Measurements from ENCODE around the gene HYAL2.

Gene HYAL2

DNA sequence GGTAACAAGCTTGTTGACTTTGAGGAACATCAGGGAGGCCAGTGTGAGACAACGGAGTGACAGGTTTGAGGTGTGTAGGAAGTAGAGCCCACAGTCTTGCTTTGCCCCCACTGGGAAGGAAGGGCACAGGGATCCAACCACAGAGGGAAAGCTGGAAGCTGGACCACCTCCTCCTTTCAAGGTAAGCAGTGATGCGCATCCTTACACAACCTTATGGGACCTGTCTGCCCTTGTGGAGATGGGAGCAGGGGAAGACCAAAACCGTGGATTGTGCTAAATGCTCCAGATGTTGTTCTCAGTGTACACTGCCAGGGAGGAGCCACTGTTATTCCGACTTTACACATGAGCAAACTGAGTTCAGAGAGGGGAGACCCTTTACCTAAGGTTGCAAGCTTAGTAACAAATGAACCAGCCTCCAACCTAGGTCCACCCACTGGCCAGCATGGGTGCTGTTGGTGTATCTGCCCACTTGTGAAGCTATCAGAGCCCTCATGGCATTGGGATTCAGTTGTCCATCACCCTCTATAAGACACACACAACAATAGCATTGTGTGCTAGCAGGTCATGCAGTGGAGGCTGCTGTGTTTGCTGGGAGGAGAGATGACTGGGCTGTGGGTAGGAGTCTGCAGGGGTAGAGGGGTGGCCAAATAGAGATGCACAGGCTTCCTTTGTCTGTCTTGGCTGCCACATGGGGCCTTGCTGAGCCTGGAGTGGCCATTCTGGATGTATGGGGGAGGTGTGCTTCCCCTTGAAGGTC is 44.2 kb downstream of the HYAL2 start:
- Histone ChIP-seq H3K27me3 (ENCODE audit: insufficient read depth, low read depth) (peaks cover 9% of the 10 kb centered on the region; the same call in 1 of the 2 replicates), H3K4me3 (IDR thresholded peaks at IDR 0.05; ENCODE audit: insufficient read depth, low read depth, low read length) (no peak overlapping the region), H3K4me1 (ENCODE audit: low read depth, poor library complexity, severe bottlenecking) (no peaks in the 10 kb centered on the region), H3K9ac (no peak overlapping the region), H3K27ac (no peak overlapping the region), H3K4me2 (no peak overlapping the region), H2AFZ (ENCODE audit: low read depth) (no peak overlapping the region), H4K20me1 (ENCODE audit: insufficient read depth) (no peaks in the 10 kb centered on the region), H3K79me2 (ENCODE audit: insufficient read depth, low read depth) (no peaks in the 10 kb centered on the region), H3K36me3 (ENCODE audit: insufficient read depth) (no peaks in the 10 kb centered on the region)
- no peak for TF ChIP-seq CTCF (conservative IDR thresholded peaks at IDR 0.05; ENCODE audit: low read depth, low read length)

DNA sequence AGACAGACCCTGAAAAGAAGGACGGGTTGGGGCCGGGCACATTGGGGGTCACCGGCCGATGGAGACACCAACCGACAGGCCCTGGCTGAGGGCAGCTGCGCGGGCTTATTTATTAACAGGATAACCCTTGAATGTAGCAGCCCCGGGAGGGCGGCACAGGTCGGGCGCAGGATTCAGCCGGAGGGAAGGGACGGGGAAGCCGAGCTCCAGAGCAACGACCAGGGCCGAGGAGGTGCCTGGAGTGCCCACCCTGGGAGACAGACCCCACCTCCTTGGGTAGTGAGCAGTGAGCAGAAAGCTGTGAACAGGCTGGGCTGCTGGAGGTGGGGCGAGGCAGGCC is 45.8 kb downstream of the HYAL2 start:
- Histone ChIP-seq H3K9ac (no peak overlapping the region), H3K27ac (no peak overlapping the region), H3K79me2 (ENCODE audit: insufficient read depth, low read depth) (no peaks in the 10 kb centered on the region), H3K4me1 (ENCODE audit: low read depth, poor library complexity, severe bottlenecking) (no peaks in the 10 kb centered on the region), H3K4me3 (IDR thresholded peaks at IDR 0.05; ENCODE audit: insufficient read depth, low read depth, low read length) (no peak overlapping the region), H4K20me1 (ENCODE audit: insufficient read depth) (no peaks in the 10 kb centered on the region), H3K36me3 (ENCODE audit: insufficient read depth) (no peaks in the 10 kb centered on the region), H3K4me2 (no peak overlapping the region), H3K27me3 (ENCODE audit: insufficient read depth, low read depth) (peaks cover 9% of the 10 kb centered on the region; the same call in 1 of the 2 replicates), H2AFZ (ENCODE audit: low read depth) (no peak overlapping the region)
- no peak for TF ChIP-seq CTCF (conservative IDR thresholded peaks at IDR 0.05; ENCODE audit: low read depth, low read length)

DNA sequence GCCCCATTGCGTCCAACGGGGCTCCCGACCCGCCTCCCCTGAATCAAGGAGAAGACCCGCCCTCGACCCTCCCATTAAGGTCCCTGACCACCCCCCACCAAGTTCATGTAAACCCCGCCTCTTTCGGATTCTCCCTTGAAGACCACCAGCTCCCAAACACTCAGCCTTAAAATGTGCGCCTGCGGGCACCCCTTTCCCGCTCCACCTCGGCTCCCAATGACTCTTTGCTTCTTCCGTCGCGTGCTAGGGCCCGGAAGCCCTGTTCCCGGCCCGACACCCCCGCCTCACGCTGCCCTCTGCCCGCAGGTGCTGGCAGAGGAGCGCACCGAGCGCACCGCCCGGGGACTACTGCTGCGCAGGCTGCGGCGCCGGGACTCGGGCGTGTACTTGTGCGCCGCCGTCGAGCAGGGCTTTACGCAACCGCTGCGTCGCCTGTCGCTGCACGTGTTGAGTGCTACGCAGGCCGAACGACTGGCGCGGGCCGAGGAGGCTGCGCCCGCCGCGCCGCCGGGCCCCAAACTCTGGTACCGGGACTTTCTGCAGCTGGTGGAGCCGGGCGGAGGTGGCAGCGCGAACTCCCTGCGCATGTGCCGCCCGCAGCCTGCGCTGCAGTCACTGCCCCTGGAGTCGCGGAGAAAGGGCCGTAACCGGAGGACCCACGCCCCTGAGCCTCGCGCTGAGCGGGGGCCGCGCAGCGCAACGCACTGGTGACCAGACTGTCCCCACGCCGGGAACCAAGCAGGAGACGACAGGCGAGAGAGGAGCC is 46.4 kb downstream of the HYAL2 start:
- Histone ChIP-seq H4K20me1 (ENCODE audit: insufficient read depth) (no peaks in the 10 kb centered on the region), H3K27ac (no peak overlapping the region), H3K4me1 (ENCODE audit: low read depth, poor library complexity, severe bottlenecking) (no peaks in the 10 kb centered on the region), H3K4me2 (no peak overlapping the region), H3K27me3 (ENCODE audit: insufficient read depth, low read depth) (peaks cover 9% of the 10 kb centered on the region; the same call in 1 of the 2 replicates), H3K36me3 (ENCODE audit: insufficient read depth) (no peaks in the 10 kb centered on the region), H2AFZ (ENCODE audit: low read depth) (no peak overlapping the region), H3K79me2 (ENCODE audit: insufficient read depth, low read depth) (no peaks in the 10 kb centered on the region), H3K4me3 (IDR thresholded peaks at IDR 0.05; ENCODE audit: insufficient read depth, low read depth, low read length) (no peak overlapping the region), H3K9ac (no peak overlapping the region)
- TF ChIP-seq CTCF (conservative IDR thresholded peaks at IDR 0.05; ENCODE audit: low read depth, low read length): no peak

- Histone ChIP-seq H3K4me1 (ENCODE audit: low read depth, poor library complexity, severe bottlenecking) (no peaks in the 10 kb centered on the region), H3K79me2 (ENCODE audit: insufficient read depth, low read depth) (no peaks in the 10 kb centered on the region), H3K27me3 (ENCODE audit: insufficient read depth, low read depth) (peaks cover 9% of the 10 kb centered on the region; the same call in 1 of the 2 replicates), H3K4me3 (IDR thresholded peaks at IDR 0.05; ENCODE audit: insufficient read depth, low read depth, low read length) (no peak overlapping the region), H2AFZ (ENCODE audit: low read depth) (no peak overlapping the region), H3K4me2 (no peak overlapping the region), H4K20me1 (ENCODE audit: insufficient read depth) (no peaks in the 10 kb centered on the region), H3K27ac (no peak overlapping the region), H3K36me3 (ENCODE audit: insufficient read depth) (no peaks in the 10 kb centered on the region), H3K9ac (no peak overlapping the region)
- no peak for TF ChIP-seq CTCF (conservative IDR thresholded peaks at IDR 0.05; ENCODE audit: low read depth, low read length)
Observed at GRCh38 chr3:50275141-50275995, 47.2 kb downstream of the HYAL2 start.
